Cerebellar nuclear complex (tissue), 1 donor: ENCODE data around the gene DCXR.

Experiments used
- DNase-seq, 2 experiments: peaks; one replicate each; lab custom pipeline; 2025; lab: John Stamatoyannopoulos, UW

DCXR gene

DNA sequence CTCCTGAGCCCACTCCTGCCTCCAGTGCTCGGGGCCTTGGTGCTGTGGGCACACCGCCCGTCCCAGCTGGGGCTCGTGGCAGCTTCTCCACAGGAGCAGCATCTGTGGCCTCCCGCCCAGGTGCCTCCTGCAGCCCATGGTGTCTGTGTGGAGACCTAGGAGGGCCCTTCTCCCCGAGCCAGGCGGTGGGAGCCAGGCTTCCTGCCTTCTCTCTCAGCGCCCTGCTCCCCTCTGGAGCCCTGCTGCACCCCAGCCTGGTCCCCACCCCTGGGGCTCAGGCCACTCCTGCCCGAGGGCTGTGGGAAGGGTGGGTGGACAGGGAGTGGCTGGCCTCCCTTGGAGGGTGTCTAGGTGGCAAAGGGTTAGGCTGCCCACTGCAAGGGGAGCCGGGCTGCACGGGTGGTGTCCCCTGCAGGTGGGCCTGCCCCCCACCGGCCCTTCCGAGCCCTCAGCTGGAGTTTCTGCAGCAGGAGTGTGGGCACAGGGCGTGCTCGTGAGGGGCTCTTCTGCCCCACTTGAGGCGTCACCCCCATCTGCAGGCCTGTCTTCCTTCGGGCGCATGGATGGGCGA lies 25.8 kb downstream of the DCXR start:
- DNase-seq, result no peak

GRCh38 chr17:82010575-82011525 lies 26.6 kb downstream of the DCXR start:
- DNase-seq, result no peak

- no peak for DNase-seq
Measured at GRCh38 chr17:82009413-82009812, 28.1 kb downstream of the DCXR start.

DNA sequence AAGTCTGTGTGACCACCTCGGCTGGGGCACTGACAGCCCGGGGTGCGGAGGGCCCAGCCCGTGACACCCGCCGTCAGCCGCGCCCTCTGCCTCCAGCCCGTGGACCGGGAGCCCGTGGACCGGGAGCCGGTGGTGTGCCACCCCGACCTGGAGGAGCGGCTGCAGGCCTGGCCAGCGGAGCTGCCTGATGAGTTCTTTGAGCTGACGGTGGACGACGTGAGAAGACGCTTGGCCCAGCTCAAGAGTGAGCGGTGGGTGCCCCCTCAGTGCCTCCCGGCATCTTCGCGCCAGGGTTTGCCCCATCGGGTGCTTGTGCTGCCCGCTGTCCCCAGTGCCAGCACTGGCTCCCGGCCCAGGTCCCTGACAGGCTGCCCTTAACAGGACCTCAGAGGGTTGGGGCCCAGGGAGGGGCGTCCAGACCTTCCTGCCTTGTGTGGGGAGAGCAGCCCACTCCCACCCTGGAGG lies 28.5 kb downstream of the DCXR start:
- no peak for DNase-seq

GRCh38 chr17:82008258-82008940 lies 29.1 kb downstream of the DCXR start:
- no peak for DNase-seq

GRCh38 chr17:82007495-82008257 lies 29.8 kb downstream of the DCXR start:
- DNase-seq, result no peak

DNA sequence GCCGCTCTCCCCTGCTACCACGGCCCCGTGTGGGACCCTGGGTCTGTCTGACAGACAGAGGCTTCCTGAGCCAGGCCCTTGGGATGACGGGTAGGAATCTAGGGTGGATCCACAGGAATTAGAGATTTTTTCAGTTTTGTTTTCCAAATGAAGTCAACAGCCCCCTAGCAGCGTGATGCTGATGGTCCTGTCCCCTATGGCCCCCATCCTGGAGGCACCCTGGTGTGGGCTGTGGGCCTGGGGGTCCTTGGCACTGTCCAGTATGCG lies 30.3 kb downstream of the DCXR start:
- DNase-seq, result no peak

DNA sequence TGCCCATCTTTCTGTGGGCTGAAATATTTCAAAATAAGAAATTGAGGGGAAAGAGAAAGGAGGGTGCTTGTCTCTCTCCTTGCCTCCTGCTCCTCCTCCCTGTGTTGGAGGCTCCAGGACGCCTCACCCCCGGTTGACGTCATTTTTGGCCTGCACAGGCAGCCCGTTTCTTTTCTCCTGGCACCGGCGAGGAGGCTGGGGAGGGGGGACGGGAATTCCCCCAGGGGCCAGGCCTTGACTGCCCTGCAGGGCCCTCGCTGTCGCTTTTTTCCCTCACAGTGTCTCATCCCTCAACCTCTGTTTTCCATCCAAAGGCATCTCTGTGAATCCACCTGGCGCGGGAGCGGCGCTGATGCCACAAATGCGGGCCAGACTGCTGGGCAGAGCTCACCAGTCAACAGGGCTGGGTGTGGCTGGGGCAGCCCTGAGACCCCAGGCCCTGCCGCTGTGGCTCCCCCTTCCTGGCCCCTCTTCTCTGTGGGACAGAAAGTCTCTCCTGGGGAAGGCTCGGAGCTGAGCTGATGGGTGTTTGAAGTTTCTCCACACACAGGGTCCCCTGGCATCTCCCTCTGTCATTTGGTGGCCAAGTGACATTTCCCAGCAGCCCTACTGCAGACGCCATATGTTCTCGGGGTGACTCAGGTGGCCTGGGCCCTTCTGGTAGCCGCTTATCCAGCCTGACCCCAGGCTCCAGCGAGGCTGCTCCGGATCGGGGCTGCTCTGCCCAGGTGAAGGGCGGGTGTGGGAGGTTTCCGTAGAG lies 30.8 kb downstream of the DCXR start:
- peak in 1 of 2 experiments; percentile 71 for DNase-seq

DNA sequence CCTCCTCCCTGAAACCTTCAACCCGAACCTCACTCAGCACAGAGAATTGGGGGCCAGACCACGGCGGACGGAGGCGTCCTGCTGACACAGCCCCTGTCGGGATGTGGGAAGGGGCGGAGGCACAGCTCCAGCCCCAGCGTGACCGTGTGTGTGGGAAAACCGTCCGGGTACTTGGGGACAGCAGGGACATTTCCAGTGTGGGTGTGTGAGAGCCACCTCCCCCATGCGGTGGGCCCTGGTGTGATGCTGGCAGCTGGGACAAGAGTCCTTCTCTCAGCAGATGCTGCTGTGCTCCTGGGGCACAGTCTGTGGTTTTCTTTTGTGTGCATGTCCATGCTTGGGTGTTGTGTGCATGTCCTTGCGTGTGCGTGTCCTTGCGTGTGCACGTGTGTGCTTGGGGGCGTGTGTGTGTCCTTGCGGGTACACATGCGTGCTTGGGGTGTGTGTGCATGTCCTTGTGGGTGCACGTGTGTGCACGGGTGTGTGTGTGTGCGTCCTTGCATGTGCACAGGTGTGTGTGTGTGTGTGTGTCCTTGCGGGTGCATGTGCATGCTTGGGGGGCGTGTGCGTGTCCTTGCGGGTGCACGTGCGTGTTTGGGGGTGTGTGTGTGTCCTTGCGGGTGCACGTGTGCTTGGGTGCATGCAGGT lies 31.7 kb downstream of the DCXR start:
- DNase-seq, result no peak

- no peak for DNase-seq
Measured at GRCh38 chr17:82004517-82005455, 32.7 kb downstream of the DCXR start.

DNA sequence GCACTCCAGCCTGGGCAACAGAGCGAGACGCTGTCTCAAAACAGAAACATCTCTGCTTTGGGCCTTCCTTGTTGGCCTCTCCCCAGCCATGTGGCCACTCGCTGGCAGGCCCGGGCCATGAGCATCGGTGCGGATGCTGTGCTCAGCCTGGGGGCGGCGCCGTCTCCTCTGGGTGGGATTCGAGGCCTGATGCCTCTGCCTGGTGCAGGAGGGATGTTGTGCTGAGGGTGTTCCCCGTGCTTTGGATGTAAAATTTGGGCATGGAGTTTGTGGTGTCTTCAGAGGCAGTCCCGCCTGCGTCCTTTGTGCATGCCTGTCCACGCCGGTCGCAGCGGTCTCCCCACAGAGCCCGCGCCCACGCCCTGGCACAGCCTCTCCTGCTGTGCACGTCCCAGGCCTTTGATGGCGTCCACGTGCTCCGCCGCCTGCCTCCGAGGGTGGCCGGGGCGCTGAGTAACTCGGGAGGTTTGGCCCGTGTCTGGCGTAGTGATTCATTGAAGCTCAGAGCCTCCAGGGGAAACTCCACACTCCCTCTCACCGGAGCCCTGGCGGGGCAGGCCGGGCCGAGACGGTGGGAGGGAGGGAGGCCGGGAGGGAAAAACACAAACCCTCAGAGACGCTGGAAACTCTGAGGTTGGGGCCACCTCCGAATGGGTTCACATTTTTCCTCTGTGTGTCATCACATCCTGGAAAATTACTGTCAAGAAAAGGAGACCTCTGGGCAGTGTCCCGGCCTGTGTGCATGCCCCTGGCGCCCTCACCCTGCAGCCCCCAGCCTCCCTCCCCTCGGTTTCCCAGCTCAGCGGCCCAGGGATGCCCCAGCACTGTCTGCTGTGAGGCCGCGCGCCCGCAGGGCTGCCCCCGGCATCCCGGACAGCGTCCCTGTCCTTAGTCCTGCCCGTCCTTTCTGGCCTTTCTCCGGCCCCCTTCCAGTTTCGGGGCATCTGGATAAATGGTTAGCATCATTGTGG lies 33.8 kb downstream of the DCXR start:
- no peak for DNase-seq

GRCh38 chr17:82001571-82002056 lies 35.9 kb downstream of the DCXR start:
- DNase-seq, result no peak

DNA sequence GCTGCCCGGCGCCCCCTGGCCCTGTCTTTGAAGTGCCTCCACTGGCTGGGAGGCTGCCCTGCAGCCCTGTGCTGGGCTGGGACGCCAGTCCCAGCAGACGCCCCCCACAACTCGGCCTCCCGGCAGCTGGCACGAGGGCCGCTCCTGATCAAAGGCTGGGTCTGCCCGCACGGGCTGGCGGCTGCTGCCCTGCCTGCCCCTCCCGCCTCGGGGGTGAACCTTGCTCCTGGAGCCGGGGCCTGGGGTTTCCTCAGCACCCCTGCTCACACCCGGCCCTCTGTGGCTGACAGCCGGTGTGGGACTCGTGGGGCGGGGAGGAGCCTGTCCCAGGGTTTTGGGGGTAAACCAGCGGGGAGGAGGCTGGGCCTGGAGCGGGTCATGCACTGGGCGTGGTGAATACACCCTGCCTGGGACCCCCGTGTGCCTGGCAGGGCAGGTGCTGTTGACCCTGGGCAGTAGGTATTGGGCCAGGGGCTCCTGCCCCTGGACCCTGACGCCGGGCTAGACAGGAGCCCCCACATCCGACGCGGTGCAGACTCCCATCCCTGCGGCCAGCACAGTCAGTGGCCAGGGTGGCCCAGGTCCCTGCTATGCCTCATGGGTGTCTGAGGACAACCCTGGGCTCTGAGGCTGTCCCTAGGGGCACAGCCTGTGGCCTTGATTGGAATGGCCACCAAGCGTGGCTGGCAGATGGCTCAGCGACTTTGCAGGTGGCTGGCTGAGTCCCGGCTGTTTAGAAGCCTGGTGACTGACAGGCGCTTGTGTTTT lies 36.5 kb downstream of the DCXR start:
- DNase-seq, result no peak

DNA sequence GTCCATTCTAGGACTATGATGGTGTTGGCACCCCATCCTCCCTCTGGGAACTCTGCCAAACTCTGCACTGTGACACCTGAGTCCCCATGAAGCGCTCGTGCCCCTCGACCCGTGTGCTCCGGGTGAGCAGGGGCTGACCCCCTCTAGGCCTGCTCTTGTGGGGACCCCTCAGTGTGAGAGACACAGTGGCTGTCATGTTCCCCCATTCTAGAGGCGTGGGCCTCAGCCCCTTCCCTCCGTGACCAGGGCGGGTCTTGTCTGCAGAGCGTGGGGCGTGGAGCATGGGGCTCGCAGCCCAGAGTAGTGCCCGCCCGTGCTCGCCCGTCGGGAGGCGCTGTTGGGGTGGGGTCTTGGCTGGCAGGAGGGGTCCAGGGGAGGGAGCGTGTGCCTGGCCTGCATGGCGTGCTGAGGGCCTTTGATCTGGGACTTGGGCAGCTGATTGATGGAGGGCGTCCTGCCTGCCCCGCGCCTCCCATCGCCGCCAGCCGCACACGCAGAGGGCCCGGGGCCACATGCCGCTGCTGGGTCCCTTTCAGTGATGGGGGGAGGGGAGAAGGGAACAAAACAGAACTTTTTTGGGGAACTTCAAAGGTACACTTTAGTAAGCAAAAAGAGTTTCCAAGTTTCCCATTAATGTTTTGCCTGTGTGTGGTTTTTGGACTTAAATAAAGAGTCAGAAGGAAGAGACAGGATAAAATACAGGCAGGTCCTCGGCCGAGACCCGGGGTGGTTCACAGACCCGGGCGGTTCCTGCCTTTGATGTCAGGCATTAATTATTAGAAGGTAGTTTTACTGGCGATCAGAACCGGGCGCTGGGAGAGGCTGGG lies 37.3 kb downstream of the DCXR start:
- DNase-seq, result no peak

- DNase-seq, result no peak
Measured at GRCh38 chr17:81999587-81999975, 37.9 kb downstream of the DCXR start.

GRCh38 chr17:81998691-81999438 lies 38.6 kb downstream of the DCXR start:
- DNase-seq, result no peak
